ENCODE results near the gene F2R.

- TF ChIP-seq, protein P1, sequence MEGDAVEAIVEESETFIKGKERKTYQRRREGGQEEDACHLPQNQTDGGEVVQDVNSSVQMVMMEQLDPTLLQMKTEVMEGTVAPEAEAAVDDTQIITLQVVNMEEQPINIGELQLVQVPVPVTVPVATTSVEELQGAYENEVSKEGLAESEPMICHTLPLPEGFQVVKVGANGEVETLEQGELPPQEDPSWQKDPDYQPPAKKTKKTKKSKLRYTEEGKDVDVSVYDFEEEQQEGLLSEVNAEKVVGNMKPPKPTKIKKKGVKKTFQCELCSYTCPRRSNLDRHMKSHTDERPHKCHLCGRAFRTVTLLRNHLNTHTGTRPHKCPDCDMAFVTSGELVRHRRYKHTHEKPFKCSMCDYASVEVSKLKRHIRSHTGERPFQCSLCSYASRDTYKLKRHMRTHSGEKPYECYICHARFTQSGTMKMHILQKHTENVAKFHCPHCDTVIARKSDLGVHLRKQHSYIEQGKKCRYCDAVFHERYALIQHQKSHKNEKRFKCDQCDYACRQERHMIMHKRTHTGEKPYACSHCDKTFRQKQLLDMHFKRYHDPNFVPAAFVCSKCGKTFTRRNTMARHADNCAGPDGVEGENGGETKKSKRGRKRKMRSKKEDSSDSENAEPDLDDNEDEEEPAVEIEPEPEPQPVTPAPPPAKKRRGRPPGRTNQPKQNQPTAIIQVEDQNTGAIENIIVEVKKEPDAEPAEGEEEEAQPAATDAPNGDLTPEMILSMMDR (IDR thresholded peaks at IDR 0.05): no peak
- no peak for TF ChIP-seq POLR2A (IDR thresholded peaks at IDR 0.05)
Measured at GRCh38 chr5:76781775-76782174, 65.8 kb downstream of the F2R start.
